Keratinocyte (primary cell): Measurements from ENCODE around the gene NRG2. TPM values are rescaled to one million over a fixed set of nuclear protein-coding genes. Genes with fewer than 3 reads are reported as not detected.

Experiments used
- DNase-seq: peaks from one replicate; pipeline ENCODE4 v3.0.0-alpha.2; 2011; ENCODE audit warnings: low read depth, missing footprints, low spot score
- FAIRE-seq: peaks from 2 replicates; lab custom pipeline; 2011; peaks lifted over from hg19 to GRCh38; lab: Jason Lieb, UNC
- H2AFZ ChIP-seq: 2 replicates; pipeline ENCODE4 v1.6.0; 2012; ENCODE audit warnings: low read length, control low read depth, inconsistent platforms; ENCODE audit not compliant: control insufficient read depth
- H3K27ac ChIP-seq: 2 replicates; pipeline ENCODE4 v1.5.1; 2011; ENCODE audit warnings: low read length; ENCODE audit not compliant: control insufficient read depth, insufficient read depth
- H3K27me3 ChIP-seq: 3 replicates; pipeline ENCODE4 v1.6.0; 2011; ENCODE audit warnings: low read length; ENCODE audit not compliant: control insufficient read depth, insufficient read depth; ENCODE audit errors: extremely low read depth
- H3K36me3 ChIP-seq, 2 experiments: 2 replicates in 1 of 2; 3 replicates in 1 of 2; pipeline ENCODE4 v1.5.1; 2011; ENCODE audit warnings: low read length in 2 of 2, mild to moderate bottlenecking in 1 of 2; ENCODE audit not compliant: control insufficient read depth in 2 of 2, insufficient read depth in 2 of 2; ENCODE audit errors: extremely low read depth in 1 of 2
- H3K4me1 ChIP-seq: 3 replicates; pipeline ENCODE4 v1.5.1; 2011; ENCODE audit warnings: low read length; ENCODE audit not compliant: control insufficient read depth, insufficient read depth; ENCODE audit errors: extremely low read depth
- H3K4me2 ChIP-seq: 3 replicates; pipeline ENCODE4 v1.6.0; 2011; ENCODE audit warnings: low read depth, low read length; ENCODE audit not compliant: control insufficient read depth, insufficient read depth; ENCODE audit errors: extremely low read depth
- H3K4me3 ChIP-seq, 3 experiments: fragments of 200-600 bp in 1 of 3; sonication (generic) in 1 of 3; 2 replicates in 2 of 3; 3 replicates in 1 of 3; pipeline ENCODE4 v1.5.1; 2011 to 2016; ENCODE audit warnings: low read length in 3 of 3, mild to moderate bottlenecking in 3 of 3, control low read depth in 2 of 3, inconsistent platforms in 1 of 3, low read depth in 1 of 3, mixed read lengths in 1 of 3, mixed run types in 1 of 3, moderate library complexity in 1 of 3; ENCODE audit not compliant: control insufficient read depth in 2 of 3, insufficient read depth in 2 of 3; ENCODE audit errors: extremely low read depth in 1 of 3
- H3K79me2 ChIP-seq: 2 replicates; pipeline ENCODE4 v1.6.0; 2012; ENCODE audit warnings: low read length; ENCODE audit not compliant: control insufficient read depth, insufficient read depth
- H3K9ac ChIP-seq: 3 replicates; pipeline ENCODE4 v1.6.0; 2011; ENCODE audit warnings: low read length; ENCODE audit not compliant: control insufficient read depth, insufficient read depth; ENCODE audit errors: extremely low read depth
- H3K9me1 ChIP-seq: 3 replicates; pipeline ENCODE4 v1.6.0; 2011; ENCODE audit warnings: low read length; ENCODE audit not compliant: control insufficient read depth, insufficient read depth; ENCODE audit errors: extremely low read depth
- H3K9me3 ChIP-seq: 2 replicates; pipeline ENCODE4 v1.5.1; 2012; ENCODE audit warnings: low read depth, low read length; ENCODE audit not compliant: control insufficient read depth
- H4K20me1 ChIP-seq: 3 replicates; pipeline ENCODE4 v1.6.0; 2011; ENCODE audit warnings: low read length; ENCODE audit not compliant: control insufficient read depth, insufficient read depth; ENCODE audit errors: extremely low read depth
- EZH2 ChIP-seq: IDR thresholded peaks from one replicate; pipeline ENCODE4 v1.6.1; 2012; ENCODE audit warnings: inconsistent platforms, mild to moderate bottlenecking, low read length, moderate library complexity
- dilution Hi-C: fragments of 300-500 bp; cut with MboI; formaldehyde crosslinking; loops from one replicate; pipeline ENCODE4 v1.7.0; 2020; ENCODE audit warnings: low sequenced_read_pairs; ENCODE audit not compliant: extremely low pct_ligation_motif_present
- polyA plus RNA-seq, 5 experiments: library from polyadenylated mRNA; depleted of rRNA in 3 of 5; stranded (reverse) in 3 of 5; stranded (forward) in 1 of 5; unstranded in 1 of 5; fragments of >200 nt; gene quantifications; 1 replicate in 1 of 5; 2 replicates in 3 of 5; 3 replicates in 1 of 5; pipeline versions ENCODE4 v1.2.1 to v1.2.3, GENCODE V29; 2011 to 2012; ENCODE audit warnings: missing spikeins in 2 of 5, low read depth in 1 of 5, low replicate concordance in 1 of 5
- TF ChIP-seq, protein P1 (sequence below), 3 experiments: IDR thresholded peaks in 1 of 3; conservative IDR thresholded peaks in 1 of 3; optimal IDR thresholded peaks in 1 of 3; 2 replicates in 2 of 3; 3 replicates in 1 of 3; pipeline versions ENCODE3 to v1.5.1; 2011; ENCODE audit warnings: low read length in 3 of 3, mild to moderate bottlenecking in 3 of 3, moderate library complexity in 2 of 3, control low read depth in 1 of 3, inconsistent platforms in 1 of 3; ENCODE audit not compliant: insufficient read depth in 2 of 3; ENCODE audit errors: extremely low read depth in 1 of 3

Gene NRG2
- polyA plus RNA-seq, 1 donor (not counting 4 experiments of a cell fraction or from before 2014, with no cell fraction given) = 0.13 TPM

DNA sequence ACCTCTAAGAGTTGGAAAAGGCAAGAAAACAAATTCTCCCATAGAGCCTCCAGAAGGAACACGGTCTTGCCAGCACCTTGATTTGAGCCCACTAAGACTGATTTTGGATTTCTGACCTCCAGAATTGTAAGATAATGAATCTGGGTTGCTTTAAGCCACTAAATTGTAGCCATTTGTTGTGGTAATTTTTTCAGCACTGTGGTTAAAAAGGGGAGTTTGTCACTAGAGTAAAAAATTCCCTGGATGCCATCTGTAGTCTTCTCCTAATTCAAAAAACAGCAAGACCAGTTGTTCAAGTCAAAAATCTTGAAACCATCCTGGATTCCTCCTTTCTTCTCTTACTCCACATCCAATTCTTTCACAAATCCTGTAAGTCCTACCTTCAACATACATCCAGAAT is 39.6 kb downstream of the NRG2 start:
- DNase-seq (no peak), FAIRE-seq (no peak)
- H3K4me2 ChIP-seq = no peak overlapping the region
- H3K9me1 ChIP-seq = no peaks in the 10 kb centered on the region
- H3K79me2 ChIP-seq = no peaks in the 10 kb centered on the region
- no peak overlapping the region for H2AFZ ChIP-seq
- dilution Hi-C loops = no loop called here
- no peak overlapping the region for H3K4me3 ChIP-seq
- H3K27ac ChIP-seq = no peak overlapping the region
- peaks cover 28% of the 10 kb centered on the region for H3K27me3 ChIP-seq
- H4K20me1 ChIP-seq = no peaks in the 10 kb centered on the region
- no peaks in the 10 kb centered on the region for H3K36me3 ChIP-seq
- no peaks in the 10 kb centered on the region for H3K9me3 ChIP-seq
- H3K9ac ChIP-seq = no peak overlapping the region
- TF ChIP-seq, protein P1, sequence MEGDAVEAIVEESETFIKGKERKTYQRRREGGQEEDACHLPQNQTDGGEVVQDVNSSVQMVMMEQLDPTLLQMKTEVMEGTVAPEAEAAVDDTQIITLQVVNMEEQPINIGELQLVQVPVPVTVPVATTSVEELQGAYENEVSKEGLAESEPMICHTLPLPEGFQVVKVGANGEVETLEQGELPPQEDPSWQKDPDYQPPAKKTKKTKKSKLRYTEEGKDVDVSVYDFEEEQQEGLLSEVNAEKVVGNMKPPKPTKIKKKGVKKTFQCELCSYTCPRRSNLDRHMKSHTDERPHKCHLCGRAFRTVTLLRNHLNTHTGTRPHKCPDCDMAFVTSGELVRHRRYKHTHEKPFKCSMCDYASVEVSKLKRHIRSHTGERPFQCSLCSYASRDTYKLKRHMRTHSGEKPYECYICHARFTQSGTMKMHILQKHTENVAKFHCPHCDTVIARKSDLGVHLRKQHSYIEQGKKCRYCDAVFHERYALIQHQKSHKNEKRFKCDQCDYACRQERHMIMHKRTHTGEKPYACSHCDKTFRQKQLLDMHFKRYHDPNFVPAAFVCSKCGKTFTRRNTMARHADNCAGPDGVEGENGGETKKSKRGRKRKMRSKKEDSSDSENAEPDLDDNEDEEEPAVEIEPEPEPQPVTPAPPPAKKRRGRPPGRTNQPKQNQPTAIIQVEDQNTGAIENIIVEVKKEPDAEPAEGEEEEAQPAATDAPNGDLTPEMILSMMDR (optimal IDR thresholded peaks at IDR 0.05 in 1 of 3, IDR thresholded peaks at IDR 0.05 in 1 of 3, conservative IDR thresholded peaks at IDR 0.05 in 1 of 3; ENCODE audit: extremely low read depth in 1 of 3, insufficient read depth in 2 of 3, low read length in 3 of 3) = no peak
- no peak for TF ChIP-seq EZH2
- no peaks in the 10 kb centered on the region for H3K4me1 ChIP-seq

DNA sequence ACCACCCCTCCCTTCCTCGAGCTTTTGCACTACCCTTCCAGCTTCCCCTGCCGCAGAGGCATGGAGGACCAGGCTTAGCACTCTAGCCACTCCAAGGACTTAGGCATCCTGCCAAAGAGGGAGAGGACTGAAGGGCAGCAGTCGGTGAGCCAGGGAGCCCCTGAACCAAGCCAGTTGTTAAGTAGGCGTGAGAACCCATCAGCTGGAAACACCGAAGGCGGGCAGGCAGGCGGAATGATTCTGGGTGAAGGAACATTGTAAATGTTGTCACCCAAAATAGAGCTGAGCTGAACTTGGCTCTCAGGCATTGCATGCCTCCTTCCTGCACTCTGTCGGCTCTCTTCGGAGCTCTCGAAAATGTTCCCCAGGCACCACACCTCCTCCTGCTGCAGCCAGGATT is 42.8 kb downstream of the NRG2 start:
- no peak overlapping the region for H3K4me2 ChIP-seq
- peaks cover 24% of the 10 kb centered on the region for H3K27me3 ChIP-seq
- no peak overlapping the region for H3K27ac ChIP-seq
- H3K9me1 ChIP-seq = no peaks in the 10 kb centered on the region
- no peaks in the 10 kb centered on the region for H3K79me2 ChIP-seq
- H4K20me1 ChIP-seq = no peaks in the 10 kb centered on the region
- TF ChIP-seq EZH2 = no peak
- TF ChIP-seq, protein P1 (optimal IDR thresholded peaks at IDR 0.05 in 1 of 3, IDR thresholded peaks at IDR 0.05 in 1 of 3, conservative IDR thresholded peaks at IDR 0.05 in 1 of 3; ENCODE audit: extremely low read depth in 1 of 3, insufficient read depth in 2 of 3, low read length in 3 of 3) = no peak
- H3K4me1 ChIP-seq = no peaks in the 10 kb centered on the region
- no peak overlapping the region for H3K9ac ChIP-seq
- H3K36me3 ChIP-seq = no peaks in the 10 kb centered on the region
- dilution Hi-C loops = no loop called here
- no peak overlapping the region for H3K4me3 ChIP-seq
- H2AFZ ChIP-seq = no peak overlapping the region
- FAIRE-seq (no peak), DNase-seq (no peak)
- H3K9me3 ChIP-seq = no peaks in the 10 kb centered on the region
